GM04504 (cell line): ENCODE measurements around the gene NASP.
"Not testable (repeated sequence)": the region's sequence is repeated elsewhere in the genome, so short reads cannot be mapped to it uniquely, and the experiment has no call there.

Experiments used
- DNase-seq: peaks from one replicate; pipeline ENCODE4 v3.0.0-alpha.2; 2012; ENCODE audit warnings: low read depth

NASP gene

DNA sequence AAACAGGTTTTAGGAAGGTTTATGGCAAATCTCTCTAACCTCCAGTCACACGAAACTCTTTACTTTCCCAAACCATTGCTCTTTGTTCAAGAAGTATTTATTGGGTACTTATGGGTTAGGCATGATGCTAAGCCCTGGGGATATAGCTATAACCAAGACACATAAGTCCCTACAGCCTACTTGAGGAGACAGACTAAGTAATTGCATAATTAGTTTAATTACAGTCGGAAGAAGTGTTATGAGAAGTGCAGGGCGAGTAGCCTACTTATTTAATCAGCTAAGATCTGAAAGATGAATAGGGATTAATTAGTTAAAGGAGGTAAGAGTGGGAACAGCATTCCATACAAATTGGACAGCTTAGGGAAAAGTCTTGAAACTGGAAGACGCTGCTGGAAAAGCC lies 13.2 kb upstream of the NASP start:
- DNase-seq: no peak

DNA sequence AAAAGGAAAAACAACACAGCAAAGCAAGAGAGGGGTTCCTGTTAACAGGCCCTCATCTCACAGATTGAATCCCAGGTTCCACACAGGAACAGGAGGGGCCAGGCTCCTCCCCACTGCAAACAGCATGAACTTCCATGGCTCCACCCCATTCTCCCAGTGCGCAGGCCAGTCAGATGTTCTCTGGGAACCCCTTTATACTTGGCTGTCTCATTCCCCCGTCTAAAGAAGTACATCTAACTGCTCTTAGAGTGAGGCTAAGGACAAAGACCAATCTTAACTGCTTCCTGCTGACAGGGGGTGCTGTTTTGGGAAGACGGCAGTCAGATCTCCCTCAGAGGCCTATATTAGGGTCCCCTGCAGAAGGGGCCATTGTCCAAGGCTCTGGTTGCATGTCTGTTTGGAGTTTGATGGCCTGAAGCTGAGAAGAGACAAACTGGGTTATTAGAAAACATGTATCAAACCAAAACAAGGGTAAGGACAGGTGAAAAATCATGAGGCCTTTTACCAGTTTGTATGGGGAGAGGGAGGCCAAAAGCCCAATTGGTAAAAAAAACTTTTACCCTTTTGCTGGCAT lies 10.5 kb upstream of the NASP start:
- no peak for DNase-seq

DNA sequence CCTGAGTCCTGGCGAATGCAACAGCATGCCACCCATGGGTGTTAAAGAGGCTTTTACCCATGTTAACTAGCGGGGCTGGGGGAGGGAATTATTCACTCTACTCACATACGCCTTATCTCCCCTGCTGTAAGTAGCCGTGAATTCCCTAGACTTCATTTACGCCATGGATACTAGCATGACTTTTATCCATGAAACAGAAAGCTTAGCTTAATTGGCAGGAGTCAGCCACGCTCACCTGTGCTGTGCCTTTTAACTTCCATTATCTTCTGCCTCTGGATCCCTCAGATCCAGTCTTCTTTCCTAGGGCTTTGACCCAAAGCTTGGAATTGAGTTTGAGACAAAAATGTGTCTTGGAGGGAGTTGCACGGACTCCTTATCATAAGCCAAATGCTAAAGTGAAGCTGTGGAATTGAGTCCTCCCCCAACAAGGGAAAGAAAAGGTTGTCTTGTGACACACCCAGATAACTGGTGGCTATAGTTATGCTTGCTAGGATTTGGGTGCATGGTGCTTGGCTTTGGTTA lies 9.7 kb upstream of the NASP start:
- no peak for DNase-seq

DNA sequence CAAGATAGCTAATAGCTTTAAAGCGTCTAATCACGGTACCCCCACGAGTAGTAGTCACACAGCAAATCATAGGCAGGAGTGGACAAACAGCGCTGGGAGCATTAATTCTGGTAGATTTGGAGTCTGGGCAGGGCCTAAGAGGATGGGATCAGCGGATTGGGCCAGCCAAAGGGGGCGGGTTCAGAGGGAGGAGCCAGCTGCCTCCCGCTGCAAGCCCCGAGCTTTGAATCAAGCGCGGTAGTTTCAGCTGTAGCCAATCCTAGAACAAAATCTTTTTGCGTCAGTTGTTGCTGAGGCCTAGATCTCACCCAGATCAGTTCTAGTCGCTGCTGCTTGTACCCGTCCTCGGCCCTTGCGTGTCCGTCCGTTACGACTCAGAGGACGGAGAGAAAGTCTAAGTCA lies 576 bp upstream of the NASP start:
- DNase-seq: peak; percentile 93

DNA sequence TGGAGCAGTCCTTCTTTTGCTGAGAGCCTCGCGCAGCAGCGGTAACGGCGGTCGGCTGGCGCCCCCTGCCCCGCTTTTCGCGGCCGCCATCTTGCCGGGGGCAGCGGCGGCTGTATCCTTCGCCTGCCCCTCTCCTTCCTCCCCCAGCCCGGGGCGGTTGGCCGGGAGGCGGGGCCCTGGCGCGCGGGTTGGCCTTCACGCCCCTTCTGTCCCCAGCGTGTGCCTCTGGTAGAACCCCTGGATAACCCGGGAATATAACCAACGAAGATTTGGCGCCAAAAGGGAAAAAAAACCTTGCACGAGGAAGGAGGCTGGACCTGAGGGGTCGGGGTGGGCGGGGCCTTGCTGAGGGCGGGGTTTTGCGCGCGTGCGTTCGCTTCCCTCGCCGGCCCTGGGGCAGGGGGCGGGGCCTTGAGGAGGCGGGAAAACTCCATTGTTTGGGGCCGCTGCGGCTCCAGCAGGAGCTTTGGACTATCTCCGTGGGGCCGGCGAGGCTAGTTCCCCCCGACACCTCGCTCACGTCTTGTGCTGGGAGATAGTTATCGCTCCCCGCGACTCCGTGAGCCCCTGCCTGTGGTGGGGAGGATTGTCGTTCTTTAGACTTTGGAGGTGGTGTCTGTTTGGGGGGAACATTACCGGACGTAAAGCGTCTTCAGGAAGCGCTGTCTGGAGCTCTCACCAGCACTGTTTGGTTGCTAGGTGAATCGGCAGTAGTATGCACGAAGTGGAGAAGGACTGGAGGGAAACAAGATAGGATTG lies 689 bp downstream of the NASP start:
- peak; percentile 61 for DNase-seq

DNA sequence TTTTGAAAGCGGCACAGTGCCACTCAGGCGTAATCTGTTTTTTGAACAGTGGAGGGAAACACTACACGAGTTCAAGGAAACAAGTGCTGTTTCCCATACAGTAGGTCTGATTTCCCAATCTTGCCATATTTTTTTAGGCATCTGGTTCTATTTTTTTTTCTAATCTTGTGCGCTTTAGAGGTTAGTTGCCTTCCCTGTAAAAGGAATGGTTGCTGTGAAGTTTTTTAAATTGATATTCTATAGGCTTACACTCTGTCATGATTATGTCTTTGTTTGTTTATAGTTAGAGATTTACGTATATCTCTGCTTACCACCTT lies 1.2 kb downstream of the NASP start:
- no peak for DNase-seq

DNA sequence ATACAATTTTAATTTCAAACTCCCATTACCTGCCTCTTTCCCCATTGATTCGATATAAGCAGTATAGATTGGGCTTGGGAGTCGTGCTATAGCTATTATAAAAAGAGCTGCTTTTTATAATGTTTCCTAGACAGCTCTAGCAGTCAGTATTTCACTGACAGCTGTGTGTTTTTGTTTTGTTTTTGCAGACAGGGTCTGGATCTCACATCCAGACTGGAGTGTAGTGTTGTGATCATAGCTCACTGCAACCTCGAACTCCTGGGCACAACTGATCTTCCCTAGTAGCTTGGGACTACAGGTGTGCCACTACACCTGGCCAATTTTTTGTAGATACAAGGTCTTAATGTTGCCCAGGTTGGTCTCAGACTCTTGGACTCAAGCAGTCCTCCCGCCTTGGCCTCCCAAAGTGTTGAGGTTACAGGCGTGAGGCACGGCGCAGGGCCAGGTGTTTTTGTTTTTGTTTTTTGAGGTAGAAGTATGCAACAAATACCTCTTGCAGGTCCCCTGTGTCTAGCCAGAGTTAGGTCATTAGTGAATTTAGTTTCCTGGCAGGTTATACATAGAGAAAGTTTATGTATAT lies 1.7 kb downstream of the NASP start:
- DNase-seq: no peak

DNA sequence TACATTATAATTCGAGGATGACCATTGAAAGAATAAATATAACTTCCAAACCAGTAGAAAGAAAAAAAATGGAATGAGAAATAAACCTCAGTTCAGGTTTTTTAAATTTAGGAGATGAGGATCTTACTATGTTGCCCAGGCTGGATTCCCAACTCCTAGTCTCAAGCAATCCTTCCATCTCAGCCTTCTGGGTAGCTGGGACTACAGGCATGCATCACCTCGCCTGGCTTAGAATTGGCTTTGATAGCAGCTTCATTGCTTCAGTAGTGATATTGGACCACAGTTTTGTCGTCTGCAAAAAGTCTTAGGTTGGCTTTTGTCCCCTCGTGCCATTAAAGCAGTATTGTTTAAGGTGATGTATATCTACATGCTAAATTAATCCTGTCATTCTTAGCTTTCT lies 2.9 kb downstream of the NASP start:
- DNase-seq: no peak

DNA sequence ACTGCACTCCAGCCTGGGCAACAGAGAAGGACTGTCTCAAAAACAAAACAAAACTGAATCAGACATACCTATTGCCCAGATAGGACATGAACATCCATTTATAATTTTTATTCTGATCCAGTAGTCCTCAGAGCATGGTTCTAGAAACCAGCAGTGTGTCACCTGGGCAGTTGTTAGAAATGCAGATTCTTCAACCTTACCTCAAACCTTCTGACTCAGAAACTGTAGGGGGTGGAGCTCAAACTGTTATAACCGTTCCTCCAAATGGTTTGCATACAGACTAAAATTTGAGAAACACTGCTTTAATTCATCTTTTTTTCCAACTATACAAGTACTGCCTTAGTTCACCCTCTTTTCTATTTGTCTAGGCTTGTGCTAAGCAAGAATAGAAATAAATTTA lies 6.0 kb downstream of the NASP start:
- no peak for DNase-seq

DNA sequence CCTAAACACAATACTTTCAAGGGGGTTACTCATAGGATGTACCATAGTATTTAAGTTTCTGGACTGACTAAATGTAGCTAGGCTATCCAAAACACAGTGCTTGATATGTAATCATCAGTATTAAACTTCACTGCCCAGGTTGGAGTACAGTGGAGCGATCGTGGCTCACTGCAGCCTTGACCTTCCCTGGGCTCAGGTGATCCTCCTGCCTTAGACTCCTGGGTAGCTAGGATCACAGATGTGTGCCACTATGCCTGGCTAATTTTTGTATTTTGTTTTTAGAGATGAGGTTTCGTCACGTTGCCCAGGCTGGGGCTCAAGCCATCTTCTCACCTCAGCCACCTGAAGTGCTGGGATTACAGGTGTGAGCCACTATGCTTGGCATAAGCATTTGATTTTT lies 10.6 kb downstream of the NASP start:
- DNase-seq: no peak

DNA sequence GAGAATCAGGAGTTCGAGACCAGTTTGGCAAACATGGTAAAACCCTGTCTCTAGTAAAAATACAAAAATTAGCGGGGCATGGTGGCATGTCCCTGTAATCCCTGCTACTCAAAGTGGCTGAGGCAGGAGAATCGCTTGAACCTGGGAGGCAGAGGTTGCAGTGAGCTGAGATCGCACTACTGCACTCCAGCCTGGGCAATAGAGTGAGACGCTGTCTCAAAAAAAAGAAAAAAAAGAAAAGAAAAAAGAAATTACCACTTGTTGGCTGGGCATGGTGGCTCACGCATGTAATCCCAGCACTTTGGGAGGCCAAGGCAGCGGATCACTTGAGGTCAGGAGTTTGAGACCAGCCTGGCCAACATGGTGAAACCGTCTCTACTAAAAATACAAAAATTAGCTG lies 12.9 kb downstream of the NASP start:
- DNase-seq: not testable (repeated sequence)

DNA sequence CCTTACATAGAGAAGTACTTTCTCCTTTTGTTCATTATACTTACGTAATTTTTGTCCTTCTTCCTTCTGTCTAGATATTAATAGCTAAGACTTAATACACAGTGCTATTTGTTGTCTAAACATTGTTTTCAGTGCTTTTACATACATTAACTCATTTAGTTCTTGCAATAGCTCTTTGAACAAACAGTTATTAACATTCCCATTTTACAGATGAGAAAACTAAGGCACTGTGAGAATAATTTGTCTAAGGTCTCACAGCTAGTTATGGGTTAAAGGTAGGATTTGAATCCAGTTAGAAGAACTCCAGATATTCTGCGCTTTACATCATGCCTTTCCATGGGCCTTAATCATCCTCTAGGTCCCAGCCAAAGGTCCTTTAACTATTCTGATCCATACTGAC lies 20.4 kb downstream of the NASP start:
- DNase-seq: no peak

DNA sequence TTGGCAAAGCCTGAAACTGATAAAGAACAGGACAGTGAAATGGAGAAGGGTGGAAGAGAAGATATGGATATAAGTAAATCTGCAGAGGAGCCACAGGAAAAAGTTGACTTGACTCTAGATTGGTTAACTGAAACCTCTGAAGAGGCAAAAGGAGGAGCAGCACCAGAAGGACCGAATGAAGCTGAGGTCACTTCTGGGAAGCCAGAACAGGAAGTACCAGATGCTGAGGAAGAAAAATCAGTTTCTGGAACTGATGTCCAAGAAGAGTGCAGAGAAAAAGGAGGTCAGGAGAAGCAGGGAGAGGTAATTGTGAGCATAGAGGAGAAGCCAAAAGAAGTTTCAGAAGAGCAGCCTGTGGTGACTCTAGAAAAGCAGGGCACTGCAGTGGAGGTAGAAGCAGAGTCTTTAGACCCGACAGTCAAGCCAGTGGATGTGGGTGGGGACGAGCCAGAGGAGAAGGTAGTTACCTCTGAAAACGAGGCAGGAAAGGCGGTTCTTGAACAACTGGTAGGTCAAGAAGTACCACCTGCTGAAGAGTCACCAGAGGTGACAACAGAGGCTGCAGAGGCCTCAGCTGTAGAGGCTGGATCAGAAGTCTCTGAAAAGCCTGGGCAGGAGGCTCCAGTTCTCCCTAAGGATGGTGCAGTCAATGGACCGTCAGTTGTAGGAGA lies 23.7 kb downstream of the NASP start:
- no peak for DNase-seq

DNA sequence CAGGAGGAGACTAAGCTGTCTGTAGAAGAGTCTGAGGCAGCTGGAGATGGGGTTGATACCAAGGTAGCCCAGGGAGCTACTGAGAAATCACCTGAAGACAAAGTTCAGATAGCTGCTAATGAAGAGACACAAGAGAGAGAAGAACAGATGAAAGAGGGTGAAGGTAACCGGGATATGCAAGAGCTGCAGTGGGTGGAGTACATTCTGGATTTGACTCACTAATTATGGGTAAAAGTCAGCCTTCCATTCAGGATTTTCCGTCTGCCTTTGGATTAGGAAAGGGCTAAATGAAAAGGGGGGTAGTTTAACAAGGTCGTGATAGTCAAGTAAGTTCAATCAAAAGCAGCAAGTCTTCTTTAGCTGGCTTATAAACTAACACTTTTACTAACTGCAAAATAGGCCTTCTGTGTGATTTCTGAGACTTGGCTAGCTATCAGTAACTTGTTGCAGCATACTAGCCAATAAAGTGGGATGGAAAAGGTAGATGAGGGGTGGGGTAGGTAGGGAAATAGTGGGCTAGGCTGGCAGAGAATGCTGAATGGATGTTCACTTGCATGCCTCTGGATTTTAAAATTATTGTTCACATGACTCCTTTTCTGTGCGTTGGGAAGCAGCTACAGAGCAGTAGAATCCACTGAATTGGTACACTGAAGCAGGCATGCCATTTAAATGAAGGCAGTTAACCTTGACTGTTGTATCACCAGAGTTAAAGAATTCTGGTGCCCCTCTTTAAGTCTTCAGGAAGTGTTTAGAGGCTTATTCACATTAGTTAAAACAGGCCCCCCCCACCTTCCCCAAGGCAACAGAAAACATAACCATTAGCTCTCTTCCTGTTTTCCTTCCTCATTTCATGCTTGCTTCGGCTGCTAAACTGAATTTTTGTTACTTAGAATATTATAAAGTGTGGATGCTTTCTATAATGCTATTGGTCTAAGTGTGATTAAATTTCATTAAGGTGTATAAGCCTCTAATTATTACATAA lies 24.6 kb downstream of the NASP start:
- no peak for DNase-seq

DNA sequence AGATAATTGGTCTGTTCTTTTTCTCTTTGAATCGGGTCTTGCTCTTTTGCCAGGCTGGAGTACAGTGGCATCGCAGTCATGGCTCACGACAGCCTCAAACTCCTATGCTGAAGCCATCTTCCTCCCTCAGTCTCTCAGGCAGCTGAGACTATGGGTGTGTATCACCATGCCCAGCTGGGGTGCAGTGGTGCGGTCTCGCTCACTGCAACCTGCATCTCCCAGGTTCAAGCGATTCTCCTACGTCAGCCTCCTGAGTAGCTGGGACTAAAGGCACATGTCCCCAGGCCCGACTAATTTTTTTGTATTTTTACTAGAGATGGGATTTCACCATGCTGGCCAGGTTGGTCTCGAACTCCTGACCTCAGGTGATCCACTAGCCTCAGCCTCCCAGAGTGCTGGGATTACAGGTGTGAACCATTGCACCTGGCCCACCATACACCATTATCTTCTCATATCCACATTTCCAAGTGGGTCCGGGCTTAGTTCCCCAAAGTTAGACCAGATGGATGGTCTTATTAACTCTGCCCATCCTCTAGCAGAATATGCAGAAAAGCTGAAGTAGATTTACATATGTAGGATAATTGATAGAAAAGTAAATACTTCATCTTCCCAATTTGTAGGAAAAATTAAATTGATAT lies 26.9 kb downstream of the NASP start:
- DNase-seq: no peak

DNA sequence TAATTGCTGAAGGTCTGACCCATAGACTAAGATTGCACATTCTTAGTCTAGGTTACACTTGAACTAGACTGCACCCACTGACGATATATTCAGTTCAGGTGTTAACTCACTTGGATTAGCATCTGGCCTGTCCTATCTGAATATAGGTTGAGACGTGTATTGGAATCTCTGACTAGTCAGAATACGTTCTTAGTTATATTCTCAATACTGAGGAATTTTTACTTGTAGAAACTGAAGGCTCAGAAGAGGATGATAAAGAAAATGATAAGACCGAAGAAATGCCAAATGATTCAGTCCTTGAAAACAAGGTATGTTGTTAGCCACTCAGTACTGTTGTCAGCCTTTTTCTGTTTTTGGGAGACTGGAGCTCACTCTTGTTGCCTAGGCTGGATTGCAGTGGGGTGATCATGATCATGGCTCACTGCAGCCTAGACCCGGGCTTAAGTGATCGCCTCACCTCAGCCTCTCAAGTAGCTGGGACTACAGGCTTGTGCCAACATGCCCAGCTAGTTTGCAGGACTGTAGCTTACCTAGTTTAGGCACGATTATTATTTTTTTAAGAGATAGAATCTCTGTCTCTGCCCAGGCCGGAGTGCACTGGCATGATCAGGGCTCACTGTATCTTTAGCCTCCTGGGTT lies 29.2 kb downstream of the NASP start:
- DNase-seq: no peak

DNA sequence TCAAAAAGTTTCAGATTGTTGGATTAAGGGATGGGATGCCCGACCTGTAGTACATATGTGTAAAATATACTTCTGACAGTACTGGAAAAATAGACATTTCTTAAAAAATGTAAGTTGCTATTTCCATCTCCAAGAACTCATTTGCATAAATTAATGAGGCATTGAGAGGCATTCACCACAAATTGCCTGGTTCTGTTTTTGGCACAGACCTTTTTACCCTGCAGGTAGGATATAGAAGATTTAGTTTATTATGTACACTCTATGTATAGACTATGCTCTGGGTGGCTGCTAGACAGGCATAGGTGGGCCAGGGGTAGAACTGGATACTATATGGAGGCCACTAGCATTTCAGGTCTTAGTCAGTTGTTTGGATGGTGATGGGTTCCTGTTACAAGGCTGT lies 32.0 kb downstream of the NASP start:
- no peak for DNase-seq

DNA sequence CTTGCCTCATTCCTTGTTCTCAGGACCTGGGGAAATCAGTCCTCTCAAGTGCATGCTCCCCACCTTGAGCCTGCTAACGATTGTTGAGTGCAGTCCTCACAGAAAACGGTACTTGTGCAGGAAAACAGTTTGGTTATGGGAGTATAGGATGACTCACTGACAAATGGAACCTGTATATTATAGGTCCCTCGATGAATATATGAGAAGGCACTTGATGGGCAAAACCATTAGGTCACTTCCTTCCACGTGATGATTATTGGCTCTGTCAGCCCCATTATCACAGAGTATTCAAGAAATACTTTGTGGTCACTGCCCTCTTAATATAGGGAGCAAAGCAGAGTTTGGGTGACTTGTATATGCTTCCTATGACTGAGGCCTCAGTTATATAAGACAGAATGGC lies 33.8 kb downstream of the NASP start:
- no peak for DNase-seq

DNA sequence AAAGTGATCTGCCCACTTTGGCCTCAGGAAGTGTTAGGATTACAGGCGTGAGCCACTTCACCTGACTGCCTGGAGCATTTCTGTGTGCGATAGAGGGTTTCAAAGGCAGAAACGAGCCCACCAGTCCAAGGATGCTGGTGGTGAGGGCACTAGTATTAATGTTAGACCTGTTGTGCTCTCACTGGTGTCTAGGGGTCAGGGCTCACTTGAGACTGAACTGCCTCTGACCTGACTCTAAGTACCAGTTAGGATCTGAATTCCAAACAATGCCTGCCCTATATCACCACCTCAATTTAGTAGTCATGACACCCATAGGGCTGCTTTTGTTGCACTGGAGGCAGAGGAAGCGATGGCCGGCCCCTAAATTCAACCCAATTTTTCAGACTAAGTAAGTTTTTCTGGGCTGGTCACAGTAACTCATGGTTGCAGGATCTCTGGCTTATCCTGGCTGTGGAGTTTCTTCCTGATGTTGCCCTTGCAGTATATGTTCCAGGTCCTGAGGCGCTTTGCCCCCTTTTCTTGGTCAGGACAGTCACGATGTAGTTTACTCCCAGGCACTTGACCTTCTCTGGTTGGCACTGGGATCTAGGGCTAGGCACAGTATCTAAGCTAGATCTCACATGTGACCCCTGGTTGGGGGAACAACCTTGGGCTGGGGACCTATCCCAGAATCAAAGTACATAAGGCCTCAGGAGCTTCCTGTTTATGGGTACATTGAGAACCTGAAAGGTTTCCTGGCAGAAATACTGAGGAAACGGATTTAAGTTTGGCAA lies 35.5 kb downstream of the NASP start:
- DNase-seq: no peak
